Activated CD4-positive, alpha-beta T cell treated with anti-CD3 and anti-CD28 coated beads, Interleukin-10, Interleukin-2, amounts not matched to agents 100 ng/mL and 50 ng/mL, durations not matched to agents 16 hours and 8 hours (primary cell): ENCODE data around the gene PDE6H.
A peak's percentile ranks its signal among the peaks of the same experiment; 100 is the strongest.

Experiments
- DNase-seq: peaks from one replicate; pipeline ENCODE4 v3.0.0-alpha.2; 2020

Gene PDE6H

GRCh38 chr12:14952299-14952921 is 20.4 kb upstream of the PDE6H start:
- DNase-seq, result peak; percentile 85

DNA sequence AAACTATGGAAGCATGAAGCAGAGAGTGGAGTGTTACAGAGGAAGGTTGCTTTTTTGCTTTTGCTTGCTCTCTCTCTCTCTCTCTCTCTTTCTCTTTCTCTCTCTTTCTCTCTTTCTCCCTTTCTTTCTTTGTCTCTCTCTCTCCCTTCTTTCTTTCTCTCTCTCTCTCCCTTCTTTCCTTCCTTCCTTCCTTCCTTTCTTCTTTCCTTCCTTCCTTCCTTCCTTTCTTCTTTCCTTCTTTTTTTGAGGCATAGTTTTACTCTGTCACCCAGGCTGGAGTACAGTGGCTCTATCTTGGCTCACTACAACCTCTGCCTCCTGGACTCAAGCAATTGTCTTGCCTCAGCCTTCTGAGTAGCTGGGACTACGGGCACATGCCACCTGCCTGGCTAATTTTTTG is 19.1 kb upstream of the PDE6H start:
- DNase-seq, result no peak

GRCh38 chr12:14954269-14954668 is 18.6 kb upstream of the PDE6H start:
- no peak for DNase-seq

DNA sequence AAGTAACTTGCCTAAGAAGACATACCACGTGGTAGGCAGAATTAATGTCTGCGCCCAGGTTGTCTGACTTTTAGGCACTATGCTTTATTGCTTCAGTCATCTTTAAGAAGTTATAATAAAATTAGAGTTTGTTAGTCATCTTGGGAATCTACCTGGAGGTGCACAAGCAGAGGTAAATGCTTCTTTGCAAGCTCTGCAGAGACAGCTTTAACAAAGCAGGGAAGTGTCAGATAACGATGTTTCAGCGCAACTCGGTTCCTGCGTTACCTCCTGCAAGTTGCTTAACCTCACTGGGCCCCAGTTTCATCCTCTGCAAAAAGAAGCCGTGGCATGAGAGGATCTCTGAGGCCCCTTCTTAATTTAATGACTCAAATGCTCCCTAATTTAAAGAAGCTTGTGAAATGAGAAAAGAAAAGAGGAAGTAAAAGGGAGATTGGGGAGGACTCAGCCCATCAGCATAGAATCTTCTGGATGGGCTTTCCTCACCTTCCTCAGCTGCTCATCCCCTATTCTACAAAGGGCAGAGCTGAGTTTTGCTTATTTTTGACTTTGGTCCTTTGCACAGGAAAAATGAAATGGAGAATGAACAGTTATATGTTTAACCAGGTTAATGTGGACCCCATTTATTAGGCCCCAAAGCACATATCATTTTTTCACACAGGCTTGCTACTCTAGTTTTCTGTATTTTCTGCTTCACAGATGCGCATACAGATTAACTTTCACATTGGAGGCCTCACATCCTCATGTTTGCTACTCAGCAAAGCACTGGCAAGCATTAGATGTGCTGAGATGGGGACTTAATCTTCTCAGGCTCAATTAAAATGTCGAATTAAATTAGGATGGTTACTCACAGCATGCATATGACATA is 16.6 kb upstream of the PDE6H start:
- peak; percentile 79 for DNase-seq

GRCh38 chr12:14956905-14957304 is 15.9 kb upstream of the PDE6H start:
- no peak for DNase-seq

- DNase-seq, result no peak
Observed at GRCh38 chr12:14957551-14958168, 15.2 kb upstream of the PDE6H start.

DNA sequence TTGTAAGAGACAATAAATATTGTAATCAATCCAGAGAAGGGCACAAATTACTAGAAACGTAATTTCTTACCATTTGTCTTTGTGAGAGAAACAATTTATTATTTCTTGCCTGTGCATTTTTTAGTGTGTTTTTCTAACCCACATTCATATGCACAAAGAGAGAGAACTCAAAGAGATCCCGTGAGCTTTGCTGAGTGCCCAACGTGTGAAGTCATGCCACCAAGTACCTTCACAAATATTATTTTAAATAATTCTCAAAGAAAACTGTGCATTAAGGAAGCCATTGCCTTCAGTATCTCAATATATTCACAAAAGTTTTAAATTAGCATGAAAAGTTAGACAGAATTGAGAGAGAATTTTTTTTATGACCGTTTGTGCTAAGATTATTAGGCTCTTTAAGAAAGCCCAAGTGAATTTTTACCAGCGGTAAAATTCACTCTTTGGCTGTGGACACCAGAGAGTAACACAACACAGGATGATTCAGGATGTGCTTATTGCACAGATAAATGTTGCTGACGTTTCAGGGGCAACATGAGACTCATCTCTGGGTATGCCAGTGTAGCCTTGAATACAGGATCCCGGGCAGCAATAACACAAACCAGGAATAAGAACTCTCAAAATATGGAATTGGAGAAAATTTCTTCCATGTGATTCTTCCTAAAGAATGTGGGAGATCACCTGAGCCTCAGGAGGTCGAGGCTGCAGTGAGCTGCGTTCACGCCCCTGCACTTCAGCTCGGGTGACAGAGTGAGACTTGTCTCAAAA is 14.3 kb upstream of the PDE6H start:
- peak; percentile 61 for DNase-seq

- DNase-seq, result peak; percentile 59
Observed at GRCh38 chr12:14959126-14959440, 13.8 kb upstream of the PDE6H start.

GRCh38 chr12:14959463-14959862 is 13.4 kb upstream of the PDE6H start:
- DNase-seq, result no peak

DNA sequence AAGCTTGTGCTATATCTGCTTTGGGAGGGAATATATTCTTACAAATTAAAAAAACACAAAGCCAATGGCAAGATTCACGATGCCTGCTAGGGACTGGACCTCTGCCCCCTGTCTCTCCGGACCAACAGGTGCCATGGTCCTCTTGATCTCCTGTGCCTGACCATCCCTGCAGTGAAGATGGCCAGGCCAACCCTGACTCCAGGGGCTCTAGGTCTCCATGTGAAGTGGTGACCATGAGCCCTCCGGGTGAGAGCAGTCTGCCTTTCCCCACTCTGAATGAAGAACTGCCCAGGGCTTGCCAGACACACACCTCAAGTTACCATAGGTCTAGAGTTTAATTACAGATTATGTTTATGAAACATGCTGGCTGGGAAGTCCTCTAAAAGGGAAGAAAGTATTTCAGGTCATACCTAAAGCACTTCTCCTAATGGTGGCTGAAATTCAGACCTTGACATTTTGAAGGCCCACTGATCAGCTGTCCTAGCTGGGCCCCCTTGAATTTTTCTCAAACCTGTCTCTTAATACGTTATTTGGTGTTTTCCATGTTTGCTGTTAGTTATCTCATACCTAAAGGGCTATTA is 12.8 kb upstream of the PDE6H start:
- no peak for DNase-seq

- peak; percentile 71 for DNase-seq
Observed at GRCh38 chr12:14960548-14961465, 12.0 kb upstream of the PDE6H start.

DNA sequence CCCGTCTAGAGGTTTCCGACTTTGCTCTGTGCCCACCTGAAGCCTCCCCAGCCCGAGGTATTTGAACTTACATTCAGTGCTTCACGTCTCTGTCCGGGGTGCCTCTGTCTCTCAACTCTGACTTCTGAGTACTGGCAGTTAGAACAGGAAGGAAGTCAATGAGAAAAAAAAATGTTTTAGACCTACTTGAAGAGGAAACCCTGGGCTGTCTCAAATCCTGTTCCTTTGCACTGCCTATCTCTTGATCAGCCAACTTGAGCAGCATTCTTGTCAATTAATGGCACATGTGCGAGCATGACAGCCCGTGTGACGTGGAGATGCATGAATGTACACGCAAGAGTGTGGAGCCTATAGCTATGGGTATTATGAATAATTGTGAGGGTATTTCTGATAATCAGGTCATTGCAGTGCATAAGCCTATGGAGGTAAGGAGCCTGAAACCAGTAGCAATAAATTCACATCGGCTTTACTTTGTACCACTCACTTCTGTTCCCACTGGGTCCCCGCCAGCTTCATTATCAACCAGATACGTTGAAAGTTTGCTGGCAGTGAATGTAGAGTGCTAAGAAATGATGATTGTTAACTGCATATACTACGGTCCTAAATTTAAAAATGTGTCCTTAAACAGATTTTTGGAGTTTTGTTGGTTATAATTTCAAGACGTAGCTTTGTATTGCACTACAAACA is 11.2 kb upstream of the PDE6H start, which contains the start of gene ARHGDIB:
TSS of gene ARHGDIB (minus strand) at position 136 of the 687 bp plus-strand sequence. CDS start 10,889 bp downstream, outside the sequence.
- DNase-seq, result peak; percentile 95

DNA sequence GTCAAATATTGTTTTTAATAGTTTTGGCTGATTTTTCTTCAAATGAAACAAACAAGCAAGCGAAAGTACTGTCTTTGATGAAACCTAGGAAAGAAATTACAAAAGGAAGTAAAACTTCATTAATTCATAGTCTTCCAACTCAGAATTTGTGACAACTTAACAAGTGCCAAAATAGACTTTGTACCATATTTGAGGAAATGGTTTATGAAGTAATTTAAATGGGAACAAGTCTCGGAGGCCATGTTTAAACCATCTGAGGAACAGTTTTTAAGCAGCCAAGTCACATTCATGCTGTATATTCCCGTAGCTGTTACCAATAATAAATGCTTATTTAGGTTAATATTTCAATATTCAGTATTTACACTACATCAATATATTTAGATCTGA is 10.7 kb upstream of the PDE6H start:
- DNase-seq, result no peak

- DNase-seq, result no peak
Observed at GRCh38 chr12:14962797-14963196, 10.0 kb upstream of the PDE6H start.

- no peak for DNase-seq
Observed at GRCh38 chr12:14963520-14963919, 9.3 kb upstream of the PDE6H start.

DNA sequence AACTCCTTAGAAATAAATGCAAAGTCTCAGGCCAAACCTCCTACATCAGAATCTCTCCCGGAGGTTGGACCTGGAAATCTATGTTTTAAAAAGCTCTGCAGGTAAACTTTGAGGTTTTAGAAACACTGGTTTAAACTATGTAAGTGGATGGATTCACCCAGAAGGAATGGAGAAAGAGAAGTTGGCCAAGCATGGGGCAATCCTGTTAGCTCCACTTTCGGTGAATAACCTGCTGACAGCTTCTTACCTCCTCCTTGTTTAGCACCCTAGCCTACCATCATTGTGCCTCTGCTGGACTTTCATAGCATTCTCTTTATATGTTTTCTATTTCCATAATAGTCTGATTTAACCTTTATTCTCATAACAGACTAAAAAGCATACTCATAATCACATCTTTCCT is 8.4 kb upstream of the PDE6H start:
- DNase-seq, result no peak

DNA sequence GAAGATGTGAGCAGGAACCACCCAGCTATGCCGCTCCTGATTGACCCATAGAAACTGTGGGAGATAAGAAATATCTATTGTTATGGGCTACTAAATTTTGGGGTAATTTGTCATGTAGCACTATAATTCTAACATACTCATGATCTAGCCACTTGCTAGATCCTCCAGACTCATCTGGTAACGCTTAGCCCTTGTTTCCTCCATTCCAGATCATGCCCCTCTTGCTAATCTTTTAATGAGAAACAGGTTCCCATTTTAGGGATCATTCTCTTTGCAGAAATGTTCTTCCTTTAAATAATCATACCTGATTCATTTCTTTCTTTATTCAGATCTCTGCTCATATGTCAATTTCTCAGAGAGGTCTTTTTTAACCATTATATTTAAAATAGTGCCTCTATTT is 7.6 kb upstream of the PDE6H start:
- no peak for DNase-seq

DNA sequence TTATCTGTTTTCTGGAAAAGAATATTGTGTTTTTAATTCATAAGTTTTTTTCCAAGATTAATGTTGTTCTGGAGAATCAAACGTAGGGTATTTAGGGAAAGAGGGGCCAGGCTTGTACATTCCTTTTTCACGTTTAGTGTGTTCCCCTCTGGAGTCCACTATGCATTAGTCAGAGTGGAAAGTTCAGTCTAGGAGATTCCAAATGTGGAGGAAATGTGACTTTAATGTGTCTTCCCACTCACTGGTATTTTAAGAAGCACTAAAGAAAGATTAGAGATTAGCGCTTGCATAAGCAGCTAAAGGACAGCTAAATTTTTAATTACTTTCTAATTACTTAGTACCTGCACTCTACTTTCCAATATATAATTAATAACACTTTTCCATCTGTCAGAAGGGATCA is 4.4 kb upstream of the PDE6H start:
- DNase-seq, result no peak

DNA sequence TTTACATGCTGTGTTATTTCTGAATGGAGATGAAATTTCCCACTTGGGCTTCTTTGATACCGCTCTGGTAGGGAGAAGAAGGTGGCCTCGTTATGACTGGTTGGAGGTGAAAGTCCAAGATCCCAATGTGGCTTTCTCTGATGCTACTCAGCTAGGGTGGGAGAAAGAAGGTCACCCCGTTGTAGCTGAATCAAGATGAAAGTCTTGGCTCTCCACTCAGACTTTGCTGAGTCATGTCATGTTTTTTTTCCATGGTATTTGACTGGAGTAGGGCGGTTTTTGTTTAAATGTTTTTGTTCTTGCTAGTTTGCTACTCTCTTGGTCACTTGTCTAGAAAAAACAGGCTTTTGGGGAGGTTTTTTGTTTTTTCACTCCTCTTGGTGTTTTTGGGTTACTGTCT is 2.4 kb upstream of the PDE6H start:
- no peak for DNase-seq

DNA sequence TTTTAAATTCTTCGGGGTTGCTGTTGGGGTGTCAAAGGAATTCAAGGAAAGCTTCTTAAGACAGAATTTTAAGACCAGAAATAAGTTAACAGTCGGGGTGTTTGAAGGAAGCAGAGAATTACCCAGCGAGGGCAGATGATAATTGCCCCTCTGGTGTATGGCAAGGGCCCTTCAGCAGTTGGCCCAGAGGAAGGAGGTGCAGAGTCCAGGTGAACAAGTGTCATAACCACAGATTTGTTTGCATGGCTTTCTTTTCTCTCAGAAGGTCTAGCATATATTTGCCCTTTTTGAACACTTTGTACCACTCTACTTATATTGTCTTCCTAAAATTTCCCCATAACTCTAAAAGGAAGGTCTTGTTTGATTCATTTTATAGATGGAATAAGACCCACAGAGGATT is 1.8 kb downstream of the PDE6H start:
- DNase-seq, result no peak

DNA sequence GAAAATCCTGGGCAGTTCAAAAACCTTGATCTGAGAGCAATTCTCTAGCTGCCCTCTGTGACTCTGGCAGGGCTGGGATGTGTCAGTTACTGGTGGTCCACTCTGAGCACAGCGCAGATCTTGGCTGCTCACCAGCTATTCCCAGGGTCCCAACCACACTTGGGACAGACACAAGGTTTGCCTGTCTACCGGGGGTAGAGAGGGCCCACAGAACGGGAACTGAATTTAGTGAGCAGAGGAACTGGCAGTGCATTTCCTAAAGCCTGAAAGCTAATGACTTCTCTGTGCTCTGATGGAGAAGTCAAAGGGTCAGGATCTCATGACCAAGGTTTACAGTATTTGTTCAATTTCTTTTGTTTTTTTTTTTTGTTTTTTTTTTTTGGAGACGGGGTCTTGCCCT is 2.6 kb downstream of the PDE6H start:
- DNase-seq, result no peak
